ENCODE data around the gene DYNC1H1.

DNA sequence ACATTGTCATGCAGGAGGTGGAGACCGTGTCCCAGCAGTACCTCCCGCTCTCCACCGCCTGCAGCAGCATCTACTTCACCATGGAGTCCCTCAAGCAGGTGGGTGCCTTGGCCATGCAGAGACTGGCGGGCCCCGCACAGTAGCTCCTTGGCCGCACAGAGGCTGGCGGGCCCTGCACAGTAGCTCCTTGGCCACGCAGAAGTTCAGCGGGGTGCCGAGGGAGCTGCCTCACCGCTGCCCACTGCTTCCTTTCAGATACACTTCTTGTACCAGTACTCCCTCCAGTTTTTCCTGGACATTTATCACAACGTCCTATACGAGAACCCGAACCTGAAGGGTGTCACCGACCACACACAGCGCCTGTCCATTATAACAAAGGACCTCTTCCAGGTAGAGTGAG lies 74.8 kb downstream of the DYNC1H1 start:
- TF ChIP-seq CTCF (conservative IDR thresholded peaks at IDR 0.05; ENCODE audit: low read depth in 2 of 2) (no peak), POLR2AphosphoS5 (IDR thresholded peaks at IDR 0.05; ENCODE audit: low read depth) (no peak)
